HepG2 (cell line): ENCODE results near the gene ZCCHC3. TPM values are rescaled to one million over a fixed set of nuclear protein-coding genes. Genes with fewer than 3 reads are reported as not detected.

ENCODE experiments used
- AHR ChIP-seq: IDR thresholded peaks from 2 replicates; pipeline ENCODE4 v1.6.1; 2018; ENCODE audit warnings: missing genetic modification reagents, missing compliant biosample characterization
- AKAP8 ChIP-seq: sonication (generic); formaldehyde crosslinking; IDR thresholded peaks from 2 replicates; pipeline ENCODE4 v1.5.1; 2020; ENCODE audit warnings: mild to moderate bottlenecking, missing genetic modification reagents
- ATM ChIP-seq: fragments of 450-650 bp; IDR thresholded peaks from 2 replicates; pipeline ENCODE4 v1.7.1; 2017; ENCODE audit warnings: mild to moderate bottlenecking, borderline replicate concordance
- BCL6 ChIP-seq: IDR thresholded peaks from 2 replicates; pipeline ENCODE4 v1.6.1; 2016; ENCODE audit warnings: missing genetic modification reagents, missing compliant biosample characterization
- BHLHE40 ChIP-seq: IDR thresholded peaks from 2 replicates; pipeline ENCODE4 v1.6.1; 2011; ENCODE audit warnings: low read length, improper control_type of control experiment
- FOXJ3 ChIP-seq: sonication (generic); formaldehyde crosslinking; IDR thresholded peaks from 2 replicates; pipeline ENCODE4 v1.4.0; 2020; ENCODE audit warnings: missing genetic modification reagents, mild to moderate bottlenecking, borderline replicate concordance
- HNF4A ChIP-seq: sonication (generic); formaldehyde crosslinking; IDR thresholded peaks from 2 replicates; pipeline ENCODE4 v1.4.0; 2020; ENCODE audit warnings: missing genetic modification reagents
- MYPOP ChIP-seq: sonication (generic); formaldehyde crosslinking; IDR thresholded peaks from 2 replicates; pipeline ENCODE4 v1.8.1; 2023; ENCODE audit warnings: mild to moderate bottlenecking, moderate library complexity, missing genetic modification reagents
- NR2F1 ChIP-seq, 2 experiments: fragments of 450-650 bp in 1 of 2; formaldehyde crosslinking in 1 of 2; IDR thresholded peaks; 2 replicates each; pipeline versions ENCODE4 v1.5.0 to v1.6.1; 2016 to 2020; ENCODE audit warnings: mild to moderate bottlenecking in 1 of 2, missing compliant biosample characterization in 1 of 2, missing genetic modification reagents in 1 of 2, moderate library complexity in 1 of 2
- PCBP1 ChIP-seq: fragments of 200-400 bp; formaldehyde crosslinking; IDR thresholded peaks from 2 replicates; pipeline ENCODE4 v1.6.1; 2017; ENCODE audit warnings: mild to moderate bottlenecking, low read depth, low read length, borderline replicate concordance
- SOX5 ChIP-seq: IDR thresholded peaks from 2 replicates; pipeline ENCODE4 v1.6.1; 2016; ENCODE audit warnings: borderline replicate concordance
- TGIF2 ChIP-seq: IDR thresholded peaks from 2 replicates; pipeline ENCODE4 v1.6.1; 2016; ENCODE audit warnings: control low read depth, missing compliant biosample characterization
- ZBTB39 ChIP-seq: sonication (generic); formaldehyde crosslinking; IDR thresholded peaks from 2 replicates; pipeline ENCODE4 v1.5.0; 2020; ENCODE audit warnings: missing genetic modification reagents
- ZBTB8A ChIP-seq: sonication (generic); formaldehyde crosslinking; IDR thresholded peaks from 2 replicates; pipeline ENCODE4 v1.4.0; 2020; ENCODE audit warnings: mild to moderate bottlenecking, low read depth, missing genetic modification reagents, borderline replicate concordance
- ZNF431 ChIP-seq: sonication (generic); formaldehyde crosslinking; IDR thresholded peaks from 2 replicates; pipeline ENCODE4 v1.9.0; 2022; ENCODE audit warnings: missing genetic modification reagents, low read depth, mild to moderate bottlenecking, borderline replicate concordance
- ZNF574 ChIP-seq: sonication (generic); formaldehyde crosslinking; IDR thresholded peaks from 2 replicates; pipeline ENCODE4 v1.4.0; 2020; ENCODE audit warnings: missing genetic modification reagents
- ZNF75D ChIP-seq: sonication (generic); formaldehyde crosslinking; IDR thresholded peaks from 2 replicates; pipeline ENCODE4 v1.8.1; 2023; ENCODE audit warnings: missing genetic modification reagents, mild to moderate bottlenecking, borderline replicate concordance
- polyA plus RNA-seq, 8 experiments: library from polyadenylated mRNA; depleted of rRNA in 3 of 8; stranded (reverse) in 7 of 8; unstranded in 1 of 8; fragments of >200 nt; fragmentation: Illumina TruSeq in 4 of 8; extraction: Trizol in 4 of 8; gene quantifications; 2 replicates each; pipeline versions ENCODE4 v1.2.1 to v1.2.3, GENCODE V29; 2011 to 2016; ENCODE audit warnings: low read depth in 4 of 8, missing spikeins in 1 of 8, mixed read lengths in 1 of 8; ENCODE audit not compliant: insufficient read depth in 1 of 8
- total RNA-seq, 5 experiments: library from RNA; depleted of rRNA; stranded (reverse); fragments of >200 nt; fragmentation: Illumina TruSeq; extraction: Trizol; gene quantifications; 2 replicates each; pipeline ENCODE4 v1.2.3, GENCODE V29; 2016; ENCODE audit warnings: low read depth in 1 of 5
- TF ChIP-seq, protein P1 (sequence below): IDR thresholded peaks from 2 replicates; pipeline ENCODE4 v1.6.1; 2016; ENCODE audit warnings: mild to moderate bottlenecking, missing biosample characterization, missing genetic modification reagents
- TF ChIP-seq, protein P2 (sequence below): sonication (generic); formaldehyde crosslinking; IDR thresholded peaks from 2 replicates; pipeline ENCODE4 v1.8.0; 2023; ENCODE audit warnings: mild to moderate bottlenecking, missing genetic modification reagents

The ZCCHC3 gene
- total and polyA plus RNA-seq, 2 of the 13 experiments (the other 11 are each of a cell fraction or from before 2014, with no cell fraction given) = 46.6 to 63.0 TPM

DNA sequence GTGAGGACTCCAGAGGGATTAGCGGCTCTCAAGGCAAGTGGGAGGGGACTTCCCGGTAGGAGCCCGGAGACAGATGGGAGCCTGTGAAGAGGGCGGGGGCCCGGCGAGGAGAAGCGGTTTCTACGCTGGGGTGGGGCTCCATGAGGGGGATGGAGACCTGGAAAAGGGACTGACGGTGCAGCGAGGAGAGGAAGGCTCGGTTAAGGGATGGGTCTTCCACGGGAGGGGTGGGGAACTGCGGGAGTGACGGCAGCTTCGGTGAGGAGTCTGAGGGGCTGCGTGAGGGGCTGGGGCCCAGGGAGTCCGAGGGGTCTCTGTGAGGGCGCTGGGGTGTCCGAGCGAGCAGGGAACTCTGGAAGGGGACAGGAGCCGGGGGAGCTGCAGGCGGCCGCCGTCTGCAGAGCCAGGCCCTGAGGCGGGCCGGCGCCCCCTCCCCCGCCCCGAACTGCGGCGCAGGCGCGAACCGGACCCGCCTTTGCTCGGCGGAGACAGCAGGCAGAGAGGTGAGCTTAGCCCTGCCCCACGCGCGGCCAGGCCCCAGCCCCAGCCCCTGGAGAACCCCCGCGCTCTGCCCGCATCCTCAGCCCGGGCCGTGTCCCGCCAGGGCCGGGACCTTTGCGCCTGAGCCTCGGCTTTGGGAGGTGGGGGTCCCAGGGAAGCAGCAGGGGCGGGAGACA, 49.4 kb downstream of the ZCCHC3 start, which contains the start of gene NRSN2 (continued):
- TF ChIP-seq TGIF2 = peak; percentile 51; the same call in 1 of the 2 replicates
- TF ChIP-seq ATM = no peak
- no peak for TF ChIP-seq ZBTB8A (CRISPR knock-in tag)
- no peak; the same call in 1 of the 2 replicates for TF ChIP-seq BCL6
- peak; percentile 24; the same call in 1 of the 2 replicates for TF ChIP-seq HNF4A (CRISPR knock-in tag)
- TF ChIP-seq AKAP8 (CRISPR knock-in tag) = no peak
- TF ChIP-seq SOX5 = no peak
- peak; percentile 69 for TF ChIP-seq MYPOP (CRISPR knock-in tag)
- TF ChIP-seq ZNF574 (CRISPR knock-in tag) = peak; percentile 57
- TF ChIP-seq PCBP1 = 0 out of 2 replicates have a peak, but pooled peaks have one; percentile 31
- peak; percentile 42 for TF ChIP-seq AHR
- no peak for TF ChIP-seq FOXJ3 (CRISPR knock-in tag)
- no peak for TF ChIP-seq ZBTB39
- TF ChIP-seq BHLHE40 = no peak
- TF ChIP-seq, protein P1, sequence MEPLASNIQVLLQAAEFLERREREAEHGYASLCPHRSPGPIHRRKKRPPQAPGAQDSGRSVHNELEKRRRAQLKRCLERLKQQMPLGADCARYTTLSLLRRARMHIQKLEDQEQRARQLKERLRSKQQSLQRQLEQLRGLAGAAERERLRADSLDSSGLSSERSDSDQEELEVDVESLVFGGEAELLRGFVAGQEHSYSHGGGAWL (CRISPR knock-in tag) = peak; percentile 77
- TF ChIP-seq, protein P2, sequence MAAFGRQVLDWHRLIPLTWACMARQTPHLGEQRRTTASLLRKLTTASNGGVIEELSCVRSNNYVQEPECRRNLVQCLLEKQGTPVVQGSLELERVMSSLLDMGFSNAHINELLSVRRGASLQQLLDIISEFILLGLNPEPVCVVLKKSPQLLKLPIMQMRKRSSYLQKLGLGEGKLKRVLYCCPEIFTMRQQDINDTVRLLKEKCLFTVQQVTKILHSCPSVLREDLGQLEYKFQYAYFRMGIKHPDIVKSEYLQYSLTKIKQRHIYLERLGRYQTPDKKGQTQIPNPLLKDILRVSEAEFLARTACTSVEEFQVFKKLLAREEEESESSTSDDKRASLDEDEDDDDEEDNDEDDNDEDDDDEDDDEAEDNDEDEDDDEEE (CRISPR knock-in tag) = no peak; the same call in 1 of the 2 replicates
- TF ChIP-seq ZNF75D (CRISPR knock-in tag) = no peak
- TF ChIP-seq NR2F1 (CRISPR knock-in tag; IDR thresholded peaks at IDR 0.05) = 0 out of 4 replicates have a peak, but pooled peaks of 1 of the 2 experiments have one; percentile 3
- 0 out of 2 replicates have a peak, but pooled peaks have one; percentile 1 for TF ChIP-seq ZNF431 (CRISPR knock-in tag)
